HG03280 (cell line): ENCODE measurements around the gene LHX3.

Source experiments
- ATAC-seq: cut with Tn5 transposase; IDR thresholded peaks from one replicate; pipeline ENCODE4 v1.9.1; 2021; ENCODE audit warnings: mild to moderate bottlenecking, moderate library complexity; ENCODE audit not compliant: unreplicated experiment

Gene LHX3

DNA sequence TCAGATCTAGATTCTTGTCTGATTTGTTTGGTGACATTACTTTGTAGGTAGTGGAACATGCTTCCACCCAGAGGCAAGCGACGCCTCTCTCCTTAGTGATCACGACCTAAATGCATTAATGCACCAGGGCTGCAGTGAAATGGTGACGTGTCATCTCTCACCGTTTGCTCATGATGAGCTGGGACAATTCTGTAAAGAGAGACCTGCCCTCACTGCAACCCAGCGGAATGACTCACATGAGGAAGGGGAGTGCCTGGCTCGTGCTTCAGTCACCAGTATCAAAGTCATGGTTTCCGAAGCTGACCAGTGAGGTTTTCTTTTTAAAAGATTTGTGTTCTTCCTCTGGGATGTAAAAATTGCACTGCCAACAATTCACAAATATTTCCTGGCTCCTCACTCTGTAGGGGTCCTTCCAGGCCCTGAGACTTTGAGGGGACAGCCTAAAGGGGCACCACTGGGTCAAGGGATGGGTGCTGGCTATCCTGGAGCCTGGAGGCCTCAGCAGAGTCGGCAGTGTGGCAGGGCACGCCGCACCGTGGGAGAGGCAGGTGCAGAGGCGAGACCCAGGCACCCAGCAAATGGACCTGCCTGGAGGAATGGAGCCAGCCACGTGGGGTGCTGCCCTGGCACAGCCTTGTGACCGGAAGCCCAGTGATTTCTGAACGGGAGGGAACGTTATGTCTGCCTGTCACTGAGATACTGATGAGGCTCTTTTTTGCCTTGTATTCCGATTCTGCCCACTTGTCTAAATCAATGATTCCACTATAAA, 23.4 kb upstream of the LHX3 start:
- no peak for ATAC-seq

DNA sequence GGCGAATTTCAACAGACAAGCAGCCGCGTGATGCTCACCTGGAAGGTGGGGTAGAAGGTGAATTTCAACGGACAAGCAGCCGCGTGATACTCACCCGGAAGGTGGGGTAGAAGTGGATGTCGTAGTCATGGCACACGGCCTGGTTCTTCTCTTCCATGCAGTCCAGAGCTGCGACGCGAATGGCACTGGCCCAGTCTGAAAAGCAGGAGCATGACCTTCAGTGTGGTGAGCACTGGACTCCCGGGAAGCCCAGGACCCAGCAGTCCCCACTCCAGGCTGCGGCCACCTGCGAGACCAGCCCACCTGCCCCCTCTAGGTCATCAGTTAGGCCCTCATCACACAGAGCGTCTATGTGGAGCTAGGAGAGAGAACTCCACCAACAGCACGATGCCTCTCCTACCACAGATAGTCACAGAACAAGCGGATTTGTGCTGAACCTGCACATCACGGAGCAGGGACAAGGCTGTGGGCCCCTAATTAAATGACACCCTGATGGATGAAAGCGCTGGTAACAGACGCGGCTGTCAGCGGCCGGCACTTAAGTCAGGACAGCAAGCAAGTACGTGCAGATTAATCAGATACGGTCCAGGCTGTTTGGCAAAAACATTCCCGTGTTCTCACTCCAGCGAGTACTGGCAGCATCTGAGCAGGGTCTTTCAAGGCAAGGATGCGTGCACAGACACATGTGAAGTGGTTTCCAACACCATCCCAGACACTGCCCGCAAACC, 21.9 kb upstream of the LHX3 start:
- no peak for ATAC-seq

DNA sequence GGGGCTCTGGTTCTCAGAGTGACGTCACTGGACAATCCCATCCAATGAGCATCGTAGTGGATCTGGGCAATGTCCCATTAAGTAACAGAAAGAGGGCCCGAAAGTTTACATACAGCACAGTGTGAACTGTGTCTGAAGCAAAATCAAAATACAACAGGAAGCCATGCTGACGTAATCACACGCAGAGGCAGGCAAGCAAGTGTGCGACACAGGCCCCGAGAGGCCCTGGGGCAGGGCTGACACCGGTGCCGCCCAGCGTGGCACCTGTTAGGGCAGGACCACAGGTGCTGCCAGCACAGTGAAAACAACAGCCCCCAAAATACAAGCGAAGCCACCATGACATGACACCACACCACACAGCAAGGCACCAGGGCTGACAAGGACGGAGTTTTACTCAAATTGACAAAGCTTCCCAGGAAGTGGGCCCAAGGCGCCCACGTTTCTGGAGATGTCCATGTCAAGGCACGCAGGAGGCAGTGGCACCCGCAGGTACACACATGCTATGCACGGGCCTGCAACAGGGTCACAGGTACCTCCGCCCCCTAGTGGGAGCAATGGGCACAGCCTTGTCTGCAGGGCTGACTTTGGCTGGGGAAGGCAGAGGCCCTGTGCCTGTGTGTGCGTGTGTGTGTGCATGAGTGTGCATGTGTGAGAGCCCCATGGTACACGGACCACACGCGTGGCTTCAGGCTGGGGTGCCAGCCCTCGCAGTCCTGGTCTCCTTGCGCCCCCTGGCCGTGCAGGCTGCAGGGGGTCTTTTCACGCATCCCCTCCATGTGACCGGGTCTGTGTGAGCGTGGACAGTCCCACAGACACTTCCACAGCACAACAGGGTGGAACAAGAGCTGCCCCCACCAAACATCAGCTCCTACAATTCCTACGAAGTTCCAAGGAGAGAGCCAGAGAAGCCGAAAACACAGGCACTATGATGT, 21.1 kb upstream of the LHX3 start:
- ATAC-seq, result peak; percentile 70

DNA sequence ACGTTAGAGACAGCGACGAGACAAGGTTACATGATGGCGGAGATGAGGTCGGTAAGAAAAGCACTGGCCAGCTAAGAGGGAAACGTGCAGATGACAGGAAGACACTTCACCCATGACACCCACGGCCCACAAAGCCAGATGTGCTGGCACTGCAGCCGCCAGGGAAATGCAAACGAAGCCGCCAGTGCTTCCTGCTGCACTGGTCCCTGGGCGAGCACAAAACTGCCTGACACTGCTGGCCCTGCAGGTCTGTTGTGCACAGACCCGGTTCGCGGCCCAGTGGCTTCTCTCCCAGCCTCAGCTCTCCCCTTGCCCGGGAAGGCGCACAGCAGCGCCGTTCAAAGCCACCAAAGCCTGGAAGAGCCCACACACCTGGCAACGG, 20.4 kb upstream of the LHX3 start:
- peak; percentile 43 for ATAC-seq

DNA sequence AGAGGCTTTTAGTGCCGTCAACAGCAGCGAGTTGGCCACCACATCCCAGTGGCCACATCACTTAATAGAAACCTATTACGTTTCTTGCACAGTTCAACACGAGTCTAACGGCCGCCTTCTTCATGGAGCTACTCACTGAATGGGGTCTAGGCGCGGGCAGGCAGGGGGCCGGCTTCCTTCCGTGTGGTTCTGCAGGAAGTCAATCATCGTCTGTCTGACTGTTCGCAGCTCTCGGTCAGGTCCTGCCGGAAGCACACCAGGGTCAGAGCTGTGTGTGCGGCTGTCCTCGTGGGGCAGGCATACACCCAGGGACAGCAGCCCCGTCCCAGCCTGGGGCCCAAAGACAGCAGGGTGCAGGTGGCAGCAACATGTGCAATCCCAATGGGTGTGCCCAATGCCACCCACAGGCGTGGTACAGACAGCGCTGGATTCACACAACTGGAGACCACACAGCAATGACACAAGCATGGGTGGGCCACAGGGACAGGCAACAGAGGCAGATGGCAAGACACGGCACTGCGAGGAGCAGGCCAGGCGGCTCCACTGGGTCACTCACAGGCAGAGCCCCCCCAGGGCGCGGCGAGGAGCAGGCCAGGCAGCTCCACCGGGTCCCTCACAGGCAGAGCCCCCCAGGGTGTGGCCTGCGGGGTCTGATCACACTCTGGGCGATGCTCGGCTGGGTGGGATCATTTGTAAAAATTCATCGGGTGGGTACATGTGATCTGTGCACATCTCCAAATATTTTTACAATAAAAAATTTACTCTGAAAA, 19.1 kb upstream of the LHX3 start:
- ATAC-seq, result no peak

DNA sequence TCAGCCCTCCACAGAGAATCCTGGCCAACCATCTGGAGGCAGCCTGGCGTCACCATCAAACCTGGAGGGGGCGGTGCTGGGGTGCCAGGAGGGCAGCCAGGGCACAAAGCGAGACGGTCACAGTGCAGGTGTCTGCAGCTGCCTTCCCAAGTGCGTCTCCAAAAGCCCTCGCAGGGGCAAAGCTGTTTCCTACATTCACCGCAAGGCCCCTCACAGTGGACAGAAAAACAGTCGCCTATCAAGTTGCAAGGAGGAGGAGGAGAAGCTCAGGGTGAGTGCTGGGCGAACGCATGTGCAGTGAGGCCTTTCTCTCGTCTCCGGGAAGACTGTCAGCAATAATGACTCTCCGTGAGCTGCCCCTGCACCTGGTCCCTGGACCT, 18.0 kb upstream of the LHX3 start:
- no peak for ATAC-seq

DNA sequence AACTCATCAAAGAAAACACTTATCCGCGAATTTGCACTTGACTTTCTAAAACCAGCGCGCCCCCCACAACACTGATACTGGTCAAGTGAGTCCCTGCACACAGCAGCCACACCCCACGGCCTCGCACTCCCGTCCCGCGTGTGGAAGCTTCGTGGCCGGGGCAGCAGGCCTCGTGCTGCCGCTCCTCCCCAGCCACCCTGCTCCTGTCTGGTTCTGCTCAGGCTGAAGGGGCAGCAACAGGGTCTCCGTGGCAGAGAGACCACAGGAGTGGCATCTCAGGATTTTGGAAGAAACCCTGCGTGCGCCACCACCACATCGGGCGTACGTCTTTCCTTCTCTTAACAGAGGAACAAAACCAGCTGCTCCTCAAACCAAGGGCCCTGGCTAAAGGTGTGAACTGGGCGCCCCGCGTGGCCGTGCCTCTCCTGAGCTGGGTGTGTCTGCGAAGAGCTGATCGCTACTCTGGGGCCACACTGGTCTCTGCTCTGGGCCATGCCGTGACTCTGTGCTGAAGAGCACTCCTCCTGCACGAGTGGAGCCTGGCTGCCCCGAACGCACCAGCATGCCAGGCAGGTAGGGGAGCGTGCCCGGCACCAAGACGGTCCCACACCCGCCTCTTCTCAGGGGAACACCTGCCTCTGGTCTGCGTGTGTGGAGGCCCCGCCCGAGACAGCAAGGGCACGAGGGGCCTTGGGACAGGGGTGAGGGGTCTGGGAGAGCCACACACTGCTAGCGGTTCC, 17.4 kb upstream of the LHX3 start:
- ATAC-seq, result no peak

DNA sequence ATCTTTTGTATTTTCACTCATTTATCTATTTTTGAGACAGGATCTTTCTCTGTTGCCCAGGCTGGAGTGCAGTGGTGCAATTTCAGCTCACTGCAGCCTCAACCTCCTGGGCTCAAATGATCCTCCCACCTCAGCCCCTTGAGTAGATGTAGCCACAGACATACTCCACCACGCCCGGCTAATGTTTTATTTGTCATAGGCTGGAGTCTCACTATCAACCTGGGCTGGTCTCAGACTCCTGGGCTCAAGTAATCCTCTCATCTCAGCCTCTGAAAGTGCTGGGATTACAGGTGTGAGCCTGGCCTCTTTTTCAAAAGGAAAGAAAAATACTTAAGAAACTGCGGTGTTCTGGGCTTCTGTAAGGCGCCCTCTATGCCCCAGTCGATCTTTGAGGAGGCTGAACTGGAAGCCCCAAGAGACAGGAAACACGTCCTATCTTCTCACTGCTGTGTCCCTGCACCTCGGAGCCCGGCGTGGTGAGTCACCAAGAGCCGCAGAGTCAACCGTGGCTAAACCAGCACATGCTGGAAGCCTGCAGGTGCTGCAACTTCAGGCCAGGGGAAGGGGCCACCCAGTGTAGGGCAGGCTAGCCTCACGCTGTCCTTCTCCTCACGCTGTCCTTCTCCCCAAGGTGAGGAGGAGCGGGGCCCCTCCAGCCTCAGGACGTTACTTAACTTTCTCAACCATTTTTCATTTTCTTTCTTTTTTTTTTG, 15.2 kb upstream of the LHX3 start:
- no peak for ATAC-seq

DNA sequence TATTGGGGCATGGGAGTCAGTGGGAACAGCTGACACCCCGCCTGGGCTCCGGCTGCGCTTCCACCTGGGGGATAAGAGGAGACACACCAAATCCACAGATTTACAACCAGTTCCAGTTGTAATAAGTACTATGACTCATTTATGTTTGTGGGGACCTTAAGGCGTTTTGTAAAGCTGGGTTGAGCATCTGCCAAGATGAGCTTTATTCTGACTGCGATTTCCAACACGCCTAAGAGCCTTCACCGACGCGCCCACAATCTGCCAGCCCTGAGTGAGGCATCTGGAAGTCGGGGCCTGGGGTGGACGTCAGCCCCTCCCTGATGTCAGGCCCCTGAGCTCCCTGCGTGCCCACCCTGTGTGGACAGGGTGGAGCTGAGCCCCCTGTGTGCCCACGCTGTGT, 14.3 kb upstream of the LHX3 start:
- no peak for ATAC-seq

DNA sequence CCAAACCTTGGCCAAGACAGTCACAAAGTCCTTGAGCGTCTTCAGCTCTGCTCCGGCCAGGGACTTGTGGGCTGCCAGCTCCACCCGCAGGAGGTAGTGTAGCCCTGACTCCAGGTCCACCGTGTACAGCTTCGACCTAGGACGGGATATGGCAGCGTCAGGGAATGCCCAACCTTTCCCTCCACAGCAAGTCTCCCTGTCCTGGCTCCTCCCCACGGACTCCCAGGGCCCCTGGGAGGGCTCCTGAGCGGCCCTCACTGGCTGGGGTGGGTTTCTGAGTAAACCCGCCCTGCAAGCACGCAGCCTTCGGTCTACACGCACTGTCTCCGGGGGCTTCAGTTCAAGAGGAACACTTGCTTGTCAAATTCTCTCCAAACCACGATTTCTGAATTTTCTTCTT, 13.7 kb upstream of the LHX3 start:
- ATAC-seq, result no peak

DNA sequence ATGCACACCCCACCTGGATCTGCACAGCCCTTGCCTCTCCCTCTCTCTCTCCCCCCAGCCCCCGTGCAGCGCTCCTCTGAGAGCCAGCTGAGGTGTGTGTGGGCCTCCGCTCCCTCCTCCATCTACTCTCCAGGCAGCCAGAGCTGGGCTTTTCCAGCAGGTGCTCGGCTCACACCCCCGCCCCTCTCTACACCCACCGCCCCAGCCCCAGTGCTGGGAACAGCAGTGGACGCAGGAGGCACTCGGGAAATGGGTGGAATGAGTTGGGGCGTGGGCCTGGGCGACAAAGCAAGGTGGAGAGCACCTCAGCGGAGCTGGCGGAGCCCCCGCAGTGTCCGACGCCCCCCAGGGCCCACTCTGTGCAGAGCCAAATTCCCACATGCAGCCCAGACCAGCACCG, 13.3 kb upstream of the LHX3 start:
- ATAC-seq, result no peak

DNA sequence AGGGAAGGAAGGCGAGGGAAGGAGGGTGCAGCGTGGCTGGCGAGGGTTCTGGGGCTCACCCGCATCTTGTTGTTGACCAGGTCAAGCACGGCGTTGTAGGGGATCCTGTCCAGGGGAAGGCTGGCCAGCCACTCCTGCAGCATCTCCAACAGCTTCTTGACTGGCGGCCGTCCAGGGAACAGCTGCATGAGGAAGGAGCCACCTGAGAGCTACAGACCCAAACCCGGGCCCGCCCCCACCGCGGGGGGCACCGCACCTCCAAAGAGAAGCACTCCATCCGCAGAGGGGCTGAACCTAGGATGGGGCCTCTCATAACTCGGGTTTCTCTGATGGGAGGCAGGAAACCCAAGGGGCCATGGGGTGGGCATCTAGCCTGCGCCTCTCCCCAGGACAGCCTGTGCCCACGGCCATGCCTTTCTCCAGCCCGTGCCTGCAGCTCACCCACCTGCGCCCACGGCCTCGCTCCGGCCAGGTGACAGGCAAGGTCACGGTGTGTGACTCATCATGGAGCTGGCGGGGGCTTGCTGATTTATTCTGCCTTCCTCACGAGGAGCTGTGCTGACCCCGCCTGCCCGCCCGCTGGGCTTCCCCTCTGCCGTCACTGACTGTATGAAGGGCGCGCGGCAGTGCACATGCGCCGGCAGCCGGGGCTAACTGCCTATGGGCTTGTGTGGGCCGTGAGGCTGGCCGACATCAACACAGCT, 11.8 kb upstream of the LHX3 start:
- ATAC-seq, result no peak

DNA sequence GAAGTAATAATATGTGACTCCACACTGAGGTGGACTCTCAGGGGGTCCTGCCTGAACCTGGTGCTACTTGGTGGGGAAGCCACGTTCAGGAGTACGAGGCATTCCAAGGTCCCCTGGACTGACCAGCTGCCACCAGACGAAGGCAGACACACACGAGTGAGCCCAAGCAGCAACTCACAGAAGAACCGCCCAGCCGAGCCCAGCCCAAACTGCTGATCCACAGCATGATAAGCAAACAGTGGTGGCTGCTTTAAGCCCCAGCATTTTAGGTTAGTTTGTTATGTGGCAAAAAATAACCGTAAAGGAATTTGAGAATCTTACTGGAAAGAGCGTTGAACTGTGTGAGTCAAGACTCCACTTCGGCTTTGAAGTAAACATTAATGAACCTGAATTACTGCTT, 8.8 kb upstream of the LHX3 start:
- no peak for ATAC-seq

DNA sequence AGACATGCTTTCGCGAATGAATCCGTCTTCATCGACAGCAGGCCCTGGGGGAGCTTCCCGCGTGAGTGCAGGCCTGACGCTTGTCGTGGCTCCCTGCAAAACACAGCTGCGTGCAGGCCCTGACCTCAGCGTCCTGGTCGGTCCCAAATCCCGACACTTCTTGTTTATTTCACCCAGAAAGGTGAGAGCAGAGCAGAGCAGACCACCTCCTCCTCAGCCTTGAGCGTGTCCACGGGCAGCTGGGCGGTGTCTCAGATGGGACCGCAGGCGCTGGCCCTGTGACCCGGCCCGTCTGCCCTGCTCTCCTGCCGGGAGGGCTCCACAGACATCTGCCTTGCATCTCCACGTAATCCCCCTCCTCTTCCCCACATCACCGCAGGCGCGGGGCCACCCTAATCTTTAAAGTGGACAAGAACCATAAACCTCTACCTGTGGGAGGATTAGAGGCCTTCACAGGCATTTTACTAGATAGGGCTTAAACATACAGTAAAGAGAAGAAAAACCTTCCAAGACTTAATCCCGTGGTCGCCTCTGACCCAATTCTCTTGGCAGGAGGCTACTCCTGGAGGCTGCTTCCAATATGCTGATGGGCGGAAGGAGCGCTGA, 7.5 kb upstream of the LHX3 start:
- ATAC-seq, result no peak

DNA sequence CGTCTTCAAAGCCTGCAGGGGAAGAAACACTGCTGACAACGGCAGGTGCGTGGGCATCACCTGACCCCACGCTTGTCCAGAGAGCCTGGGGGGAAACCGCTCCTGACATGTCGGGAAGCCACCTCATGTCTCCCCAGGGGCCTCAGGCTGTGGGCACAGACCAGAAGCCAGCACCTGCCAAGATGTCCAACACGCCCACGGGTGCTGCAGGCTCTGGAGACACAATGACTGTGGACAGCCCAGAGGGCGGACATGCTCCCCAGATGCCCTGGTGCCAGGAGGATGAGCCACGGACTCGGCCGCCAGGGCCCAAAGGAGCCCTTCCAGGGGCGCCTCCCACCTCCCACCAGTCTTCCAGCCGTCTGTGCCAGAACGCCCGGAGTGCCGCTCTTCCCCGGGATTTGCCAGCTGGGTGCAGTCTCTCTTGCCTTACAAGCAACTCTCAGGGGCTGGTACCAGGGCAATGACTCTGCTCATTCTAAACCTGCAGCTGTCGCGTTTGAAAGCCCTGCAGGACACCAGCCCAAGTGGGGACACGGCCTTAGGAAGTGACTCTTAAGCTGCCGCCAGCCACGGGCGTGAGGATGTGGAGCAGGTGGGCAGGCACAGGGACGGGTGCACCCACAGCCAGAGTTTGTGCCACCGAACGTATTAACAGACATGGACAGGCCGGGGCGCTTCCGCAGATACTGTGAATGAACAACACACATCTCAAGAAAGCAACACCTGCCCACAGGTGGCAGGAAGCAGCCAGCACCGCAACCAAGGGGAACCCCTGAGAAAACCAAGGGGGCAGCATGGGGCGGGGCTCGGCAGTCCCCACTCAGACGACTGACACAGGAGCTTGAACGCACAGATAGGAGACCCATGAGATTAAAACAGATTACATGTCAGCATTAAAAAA, 6.8 kb upstream of the LHX3 start:
- no peak for ATAC-seq

DNA sequence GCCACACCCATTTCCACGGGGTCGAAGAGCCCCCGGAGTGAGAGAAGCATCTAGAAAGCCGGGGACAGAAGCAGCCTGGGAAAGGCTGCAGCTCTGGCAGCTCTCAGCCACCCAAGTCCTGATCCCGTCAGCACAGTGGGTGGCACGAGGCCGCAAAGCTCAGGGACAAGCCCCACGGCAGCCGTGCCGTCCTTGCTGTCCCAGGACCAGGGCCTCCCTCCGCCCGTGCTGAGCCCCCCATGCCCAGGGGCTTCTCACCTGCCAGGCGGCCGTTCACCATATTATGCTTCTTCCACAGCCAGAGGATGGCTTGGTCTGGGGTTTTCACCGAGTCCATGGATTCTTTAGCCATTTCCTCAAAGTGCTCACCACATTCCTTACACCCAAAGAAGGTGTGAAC, 6.1 kb upstream of the LHX3 start:
- no peak for ATAC-seq

DNA sequence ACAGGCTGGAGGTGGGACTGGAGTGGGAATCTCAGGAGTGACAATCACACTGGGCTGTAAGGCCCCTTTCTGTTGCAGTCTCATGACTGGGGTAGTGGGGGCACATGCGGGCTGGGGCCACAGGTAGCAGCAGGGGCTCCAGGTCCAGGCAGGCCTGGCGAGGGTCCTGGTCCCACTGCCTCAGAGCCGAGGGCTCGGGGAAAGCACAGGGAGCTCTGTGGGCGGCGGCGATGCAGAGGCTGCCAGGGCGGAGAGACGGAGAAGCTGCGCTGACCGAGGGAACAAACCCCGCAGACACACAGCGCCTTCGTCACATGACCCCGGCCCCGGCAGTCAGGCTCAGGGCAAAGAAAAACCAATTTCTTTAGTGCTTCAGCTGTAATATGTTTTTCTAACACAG, 5.3 kb upstream of the LHX3 start:
- ATAC-seq, result no peak

DNA sequence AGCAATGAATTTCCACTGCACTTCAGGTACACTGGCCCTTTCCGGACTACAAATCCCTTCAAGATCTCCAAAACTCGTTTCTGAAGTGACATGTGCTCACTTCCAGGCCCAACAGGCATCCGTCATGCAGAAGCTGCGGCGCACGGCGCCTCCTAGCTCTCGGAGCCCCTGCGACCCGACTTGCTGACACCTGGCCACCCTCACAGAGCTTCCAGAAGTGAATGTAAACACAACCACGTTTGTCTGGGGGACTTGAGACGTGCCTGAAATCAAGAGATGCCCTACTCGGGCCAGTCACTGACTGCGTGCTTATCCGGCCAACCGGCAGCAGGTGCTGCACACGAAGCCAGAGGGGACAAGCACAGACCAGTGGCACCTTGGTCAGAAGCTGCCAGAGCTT, 4.9 kb upstream of the LHX3 start:
- no peak for ATAC-seq
